Epithelial cell of esophagus (primary cell): ENCODE data around the gene BRD3.
"Not testable (repeated sequence)": the region's sequence is repeated elsewhere in the genome, so short reads cannot be mapped to it uniquely, and the experiment has no call there.

Experiments used
- DNase-seq: peaks from one replicate; pipeline ENCODE4 v3.0.0; 2010; ENCODE audit warnings: low read depth
- H3K4me3 ChIP-seq: 2 replicates; pipeline ENCODE4 v1.5.1; 2011; ENCODE audit warnings: mild to moderate bottlenecking, low read length, control low read depth
- TF ChIP-seq, protein P1 (sequence below): IDR thresholded peaks from 2 replicates; pipeline ENCODE4 v1.5.1; 2011; ENCODE audit warnings: low read depth, mild to moderate bottlenecking, low read length, control low read depth, inconsistent platforms; ENCODE audit not compliant: insufficient read depth; ENCODE audit errors: missing control alignments

BRD3 gene

GRCh38 chr9:133991214-133991921 is 76.5 kb downstream of the BRD3 start:
- no peak for DNase-seq
- TF ChIP-seq, protein P1, sequence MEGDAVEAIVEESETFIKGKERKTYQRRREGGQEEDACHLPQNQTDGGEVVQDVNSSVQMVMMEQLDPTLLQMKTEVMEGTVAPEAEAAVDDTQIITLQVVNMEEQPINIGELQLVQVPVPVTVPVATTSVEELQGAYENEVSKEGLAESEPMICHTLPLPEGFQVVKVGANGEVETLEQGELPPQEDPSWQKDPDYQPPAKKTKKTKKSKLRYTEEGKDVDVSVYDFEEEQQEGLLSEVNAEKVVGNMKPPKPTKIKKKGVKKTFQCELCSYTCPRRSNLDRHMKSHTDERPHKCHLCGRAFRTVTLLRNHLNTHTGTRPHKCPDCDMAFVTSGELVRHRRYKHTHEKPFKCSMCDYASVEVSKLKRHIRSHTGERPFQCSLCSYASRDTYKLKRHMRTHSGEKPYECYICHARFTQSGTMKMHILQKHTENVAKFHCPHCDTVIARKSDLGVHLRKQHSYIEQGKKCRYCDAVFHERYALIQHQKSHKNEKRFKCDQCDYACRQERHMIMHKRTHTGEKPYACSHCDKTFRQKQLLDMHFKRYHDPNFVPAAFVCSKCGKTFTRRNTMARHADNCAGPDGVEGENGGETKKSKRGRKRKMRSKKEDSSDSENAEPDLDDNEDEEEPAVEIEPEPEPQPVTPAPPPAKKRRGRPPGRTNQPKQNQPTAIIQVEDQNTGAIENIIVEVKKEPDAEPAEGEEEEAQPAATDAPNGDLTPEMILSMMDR = no peak
- peak overlapping the region; percentile 69 for H3K4me3 ChIP-seq

DNA sequence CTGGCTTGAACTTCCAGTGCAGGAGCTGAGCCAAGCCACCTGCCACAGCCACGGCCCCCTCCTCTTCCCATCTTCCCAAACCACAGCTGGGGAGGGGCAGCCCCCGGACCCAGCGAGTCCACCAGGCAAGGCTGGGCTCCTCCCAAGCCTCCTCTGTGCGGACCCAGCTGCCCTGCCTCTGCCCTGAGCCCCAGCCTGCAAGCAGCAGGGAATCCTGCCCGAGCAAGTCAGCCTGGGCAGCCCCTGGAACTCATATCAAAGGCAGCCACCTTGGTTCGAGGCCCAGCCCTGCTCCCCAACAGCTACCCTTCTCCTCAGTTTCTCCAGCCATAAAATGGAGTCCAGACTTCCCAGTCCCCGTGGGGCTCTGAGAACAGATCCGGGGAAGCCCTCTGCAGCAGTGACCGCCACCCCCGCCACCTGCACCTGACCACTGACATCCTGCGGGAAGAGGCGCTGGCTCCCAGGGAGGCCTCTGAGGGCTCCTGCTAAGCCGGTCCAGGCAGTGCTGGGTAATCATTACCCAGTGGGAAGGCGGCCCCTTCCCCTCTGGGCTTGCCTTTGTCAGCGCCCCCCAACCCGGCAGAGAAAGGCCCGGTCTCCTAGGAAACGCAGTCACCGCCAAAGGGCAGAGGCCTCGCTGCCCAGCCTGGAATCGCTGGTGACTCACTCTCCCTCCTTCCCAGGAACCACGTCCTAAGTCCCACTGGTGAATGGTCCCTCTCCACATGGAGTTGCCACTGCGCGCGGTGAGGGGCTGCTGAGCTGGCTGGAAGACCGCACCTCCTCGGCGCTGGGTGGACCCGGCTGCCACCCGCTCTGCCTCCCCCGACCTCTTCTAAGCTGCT is 77.2 kb downstream of the BRD3 start:
- TF ChIP-seq, protein P1 = no peak
- H3K4me3 ChIP-seq = peak overlapping the region; percentile 69
- DNase-seq = peak; percentile 68

- peak overlapping the region; percentile 69 for H3K4me3 ChIP-seq
- no peak for DNase-seq
- TF ChIP-seq, protein P1 = no peak
These were observed 78.0 kb downstream of the BRD3 start for GRCh38 chr9:133989625-133990365.

GRCh38 chr9:133988771-133989170 is 79.1 kb downstream of the BRD3 start:
- not testable (repeated sequence) for H3K4me3 ChIP-seq, DNase-seq

DNA sequence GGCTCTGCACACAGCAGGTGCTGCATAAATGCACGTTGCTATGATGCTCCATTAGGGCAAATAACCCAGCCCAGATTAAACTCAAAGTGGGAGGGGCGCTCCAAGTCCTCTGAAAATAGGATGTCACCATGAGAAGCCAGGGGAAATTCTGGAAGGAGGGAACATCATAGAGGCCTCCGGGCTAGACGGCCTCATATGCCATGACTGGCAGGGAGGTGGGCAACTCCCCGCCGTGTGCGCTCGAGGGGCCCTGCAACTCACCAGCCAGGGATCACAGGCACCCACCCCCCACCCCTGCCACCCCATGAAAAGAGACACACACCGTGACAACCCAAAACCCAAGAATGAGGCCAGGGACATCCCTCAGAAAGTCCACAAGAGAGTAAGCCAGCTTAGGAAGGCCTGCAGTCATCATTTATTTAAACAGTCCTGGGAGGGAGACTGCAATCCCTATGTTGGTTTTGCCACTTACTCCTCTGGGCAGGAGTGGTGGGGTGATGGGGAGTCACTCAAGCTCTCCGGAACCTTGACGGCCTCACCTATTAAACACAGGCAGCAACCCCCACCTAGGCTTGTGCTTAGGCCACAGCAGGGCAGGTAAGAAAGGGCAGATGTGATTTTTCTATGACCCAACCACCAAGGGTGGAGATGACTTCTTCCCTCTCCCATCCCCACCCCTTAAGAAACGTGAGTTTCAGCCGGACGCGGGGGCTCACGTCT is 79.7 kb downstream of the BRD3 start:
- TF ChIP-seq, protein P1 = no peak
- DNase-seq = no peak
- H3K4me3 ChIP-seq = no peak overlapping the region

DNA sequence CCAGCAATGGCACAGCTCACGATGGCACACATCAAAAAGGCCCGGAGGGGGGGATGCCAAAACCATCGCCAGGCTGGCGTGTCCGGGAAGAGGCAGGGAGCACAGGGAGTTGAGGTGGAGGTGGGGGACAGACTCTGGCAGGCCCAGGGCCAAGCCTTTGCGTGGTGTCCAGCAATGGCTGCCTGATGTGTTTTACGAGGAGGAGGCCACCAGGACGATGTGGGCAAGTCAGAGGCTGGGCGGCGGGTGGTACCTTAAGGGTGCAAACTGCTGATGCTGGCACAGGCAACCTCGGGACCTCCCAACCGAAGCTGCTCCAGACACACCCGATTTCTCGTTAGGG is 80.4 kb downstream of the BRD3 start:
- TF ChIP-seq, protein P1 = no peak
- H3K4me3 ChIP-seq = no peak overlapping the region
- DNase-seq = no peak
